Spinal cord (tissue), 10 donors: Measurements from ENCODE around the gene GALNT15. TPM values are rescaled to one million over a fixed set of nuclear protein-coding genes. Genes with fewer than 3 reads are reported as not detected.

Source experiments
- DNase-seq, 6 donors: peaks; one replicate each; pipeline versions ENCODE4 v3.0.0 to v3.0.0-alpha.2; 2013 to 2015; ENCODE audit warnings: low spot score in 6 of 6, low read depth in 4 of 6
- H3K27ac ChIP-seq: one replicate; pipeline ENCODE4 v1.5.1; 2013; ENCODE audit warnings: low read depth, low read length, control low read depth
- H3K27me3 ChIP-seq: one replicate; pipeline ENCODE4 v1.6.1; 2013; ENCODE audit warnings: low read length; ENCODE audit not compliant: control insufficient read depth, insufficient read depth
- H3K36me3 ChIP-seq: one replicate; pipeline ENCODE4 v1.6.1; 2013; ENCODE audit warnings: low read length; ENCODE audit not compliant: control insufficient read depth, insufficient read depth
- H3K4me1 ChIP-seq: one replicate; pipeline ENCODE4 v1.6.1; 2013; ENCODE audit warnings: low read length; ENCODE audit not compliant: control insufficient read depth, insufficient read depth
- H3K4me3 ChIP-seq: one replicate; pipeline ENCODE4 v1.5.1; 2013; ENCODE audit warnings: low read depth, low read length, control low read depth
- H3K9me3 ChIP-seq: one replicate; pipeline ENCODE4 v1.6.1; 2013; ENCODE audit warnings: low read length; ENCODE audit not compliant: control insufficient read depth, insufficient read depth
- whole genome bisulfite sequencing: methylation state at CpG from one replicate; pipeline ENCODE4 v1.1.5; 2013; ENCODE audit warnings: missing lambda C conversion rate; ENCODE audit not compliant: insufficient coverage; 5-methylcytosine and 5-hydroxymethylcytosine counted together
- polyA plus RNA-seq, 2 donors: library from polyadenylated mRNA; unstranded; fragments of 120-200 nt; gene quantifications; one replicate each; pipeline ENCODE4 v1.2.1, GENCODE V29; 2013; ENCODE audit not compliant: insufficient read length in 2 of 2
- total RNA-seq, 2 donors: library from RNA; depleted of rRNA in 1 of 2; stranded (reverse); fragments of 120-200 nt in 1 of 2; fragments of >200 nt in 1 of 2; gene quantifications; one replicate each; pipeline versions ENCODE4 v1.2.3 to v1.2.4, GENCODE V29; 2013 to 2014
- donor health status: healthy.

The GALNT15 gene
- total and polyA plus RNA-seq, 4 donors: 7.8 to 19.1 (median 10.1) TPM

- no peak overlapping the region for H3K4me3 ChIP-seq
- H3K27me3 ChIP-seq: no peaks in the 10 kb centered on the region
- H3K36me3 ChIP-seq: no peaks in the 10 kb centered on the region
- 95% methylated on average over 4 of the region's 6 CpGs for WGBS
- DNase-seq: no peak
- peaks cover 3% of the 10 kb centered on the region for H3K4me1 ChIP-seq
- H3K27ac ChIP-seq: no peak overlapping the region
- H3K9me3 ChIP-seq: no peaks in the 10 kb centered on the region
Observed at GRCh38 chr3:16137977-16138376, 36.5 kb upstream of the GALNT15 start.

- no peak overlapping the region for H3K27ac ChIP-seq
- H3K9me3 ChIP-seq: no peaks in the 10 kb centered on the region
- no peaks in the 10 kb centered on the region for H3K36me3 ChIP-seq
- peaks cover 3% of the 10 kb centered on the region for H3K4me1 ChIP-seq
- H3K27me3 ChIP-seq: no peaks in the 10 kb centered on the region
- 70% methylated on average over 3 of the region's 6 CpGs for WGBS
- DNase-seq: peak in 1 of 6 donors; percentile 58
- H3K4me3 ChIP-seq: no peak overlapping the region
Observed at GRCh38 chr3:16140116-16140893, 34.2 kb upstream of the GALNT15 start.

DNA sequence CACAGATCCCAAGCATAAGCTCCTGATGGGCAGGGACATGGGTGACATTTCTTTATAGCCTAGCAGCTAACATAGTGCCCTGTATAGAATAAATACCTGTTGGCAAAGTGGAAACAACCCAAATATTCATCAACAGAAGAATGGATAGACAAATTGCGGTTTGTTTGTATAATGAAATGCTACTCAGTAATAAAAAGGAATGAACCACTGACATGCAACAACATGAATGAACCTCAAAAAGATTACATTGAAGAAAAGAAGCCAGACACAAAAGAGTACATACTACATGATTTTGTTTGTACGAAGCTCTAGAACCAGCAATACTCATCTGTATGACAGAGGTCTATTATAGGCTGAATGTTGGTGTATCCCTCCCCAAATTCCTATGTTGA lies 33.6 kb upstream of the GALNT15 start:
- WGBS: no CpG with 5 or more reads among the region's 2 CpGs
- peaks cover 3% of the 10 kb centered on the region for H3K4me1 ChIP-seq
- no peak overlapping the region for H3K27ac ChIP-seq
- H3K27me3 ChIP-seq: no peaks in the 10 kb centered on the region
- H3K9me3 ChIP-seq: no peaks in the 10 kb centered on the region
- no peak for DNase-seq
- no peaks in the 10 kb centered on the region for H3K36me3 ChIP-seq
- H3K4me3 ChIP-seq: no peak overlapping the region

DNA sequence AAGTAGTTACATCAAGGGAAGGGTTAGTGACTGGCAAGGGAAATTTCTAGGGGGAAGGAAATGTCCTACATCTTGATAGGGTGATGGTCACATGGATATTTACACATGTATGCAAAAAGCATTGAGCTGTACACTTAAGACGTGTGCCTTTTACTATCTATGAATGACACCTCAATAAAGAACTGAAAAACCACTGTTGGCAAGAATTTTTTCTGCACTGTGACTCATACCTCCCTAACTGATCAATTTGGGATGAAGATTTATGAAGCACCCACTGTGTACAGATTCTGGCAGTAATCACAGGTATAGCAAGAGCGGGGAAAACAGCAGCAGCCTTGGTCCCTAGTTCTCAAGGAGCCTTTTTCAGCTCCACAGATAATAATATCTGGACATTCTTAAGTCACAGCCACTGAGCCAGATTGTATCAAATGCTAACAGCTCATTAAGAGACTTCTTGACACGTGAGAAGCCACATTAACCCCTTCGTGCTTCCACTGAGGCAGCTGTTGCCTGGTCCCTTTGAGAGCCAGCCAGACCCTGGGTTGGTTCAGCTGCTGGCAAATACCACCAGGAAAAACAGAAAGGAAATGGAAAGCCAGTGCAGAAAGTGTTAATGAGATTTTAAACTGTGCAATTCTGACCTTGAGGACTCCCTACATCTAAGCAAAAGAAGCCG lies 32.0 kb upstream of the GALNT15 start:
- no peak for DNase-seq
- 42% methylated on average over 2 of the region's 5 CpGs for WGBS
- Histone ChIP-seq H3K36me3 (no peaks in the 10 kb centered on the region), H3K9me3 (no peaks in the 10 kb centered on the region), H3K4me1 (peaks cover 3% of the 10 kb centered on the region), H3K4me3 (no peak overlapping the region), H3K27ac (no peak overlapping the region), H3K27me3 (no peaks in the 10 kb centered on the region)

DNA sequence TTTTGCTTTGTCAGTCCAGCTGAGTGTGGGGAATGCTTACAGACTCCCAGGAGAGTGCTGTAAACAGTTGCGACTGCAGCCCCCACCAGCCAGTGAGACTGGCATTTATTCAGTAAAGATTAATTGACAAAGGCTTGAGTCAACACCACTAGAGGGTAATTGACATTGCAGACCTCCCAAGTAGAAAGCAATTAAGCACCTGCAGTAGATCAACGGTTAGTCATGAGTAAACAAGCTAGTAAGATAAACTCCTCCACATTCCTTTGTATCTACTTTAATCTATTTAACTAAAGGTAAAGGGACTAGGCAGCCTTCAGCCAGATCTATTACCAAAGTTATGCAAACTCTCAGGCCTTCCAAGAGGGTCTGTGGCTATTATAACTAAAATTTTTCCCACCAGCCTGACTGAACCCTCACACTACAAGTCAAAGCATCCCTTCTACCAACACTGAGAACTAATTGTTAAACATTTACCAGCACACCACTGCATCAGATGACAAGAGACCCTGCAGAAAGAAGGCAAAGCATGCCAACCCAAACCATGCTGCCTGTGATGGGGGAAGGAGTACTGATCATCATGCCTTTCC lies 30.5 kb upstream of the GALNT15 start:
- no peak overlapping the region for H3K4me3 ChIP-seq
- no peaks in the 10 kb centered on the region for H3K36me3 ChIP-seq
- H3K4me1 ChIP-seq: peaks cover 12% of the 10 kb centered on the region
- no peaks in the 10 kb centered on the region for H3K9me3 ChIP-seq
- no peak for DNase-seq
- H3K27ac ChIP-seq: no peak overlapping the region
- no peaks in the 10 kb centered on the region for H3K27me3 ChIP-seq
- no CpG with 5 or more reads among the region's 2 CpGs for WGBS

DNA sequence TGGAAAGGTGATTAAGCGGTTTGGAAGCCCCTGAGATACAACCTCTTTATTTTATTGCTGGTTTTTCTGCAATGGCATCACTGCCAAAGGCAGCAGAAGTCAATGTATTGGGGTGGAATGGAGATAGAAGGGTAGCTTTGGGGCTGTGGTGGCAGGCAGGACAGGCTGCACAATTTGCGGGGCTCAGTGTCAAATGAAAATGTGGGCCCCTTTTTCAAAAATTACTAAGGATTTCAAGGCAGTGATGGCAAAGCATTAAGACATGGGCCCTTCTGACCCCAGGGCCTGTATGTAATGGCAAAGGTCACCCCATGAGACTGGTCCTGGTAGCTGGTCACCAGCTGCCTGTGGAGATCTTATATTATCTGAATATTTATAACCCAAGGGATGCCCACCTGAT lies 29.3 kb upstream of the GALNT15 start:
- H3K27me3 ChIP-seq: no peaks in the 10 kb centered on the region
- H3K36me3 ChIP-seq: no peaks in the 10 kb centered on the region
- 94% methylated on average over 2 of the region's 2 CpGs for WGBS
- no peak for DNase-seq
- no peaks in the 10 kb centered on the region for H3K9me3 ChIP-seq
- no peak overlapping the region for H3K4me3 ChIP-seq
- no peak overlapping the region for H3K27ac ChIP-seq
- peaks cover 11% of the 10 kb centered on the region for H3K4me1 ChIP-seq

- Histone ChIP-seq H3K4me3 (no peak overlapping the region), H3K27ac (no peak overlapping the region), H3K9me3 (no peaks in the 10 kb centered on the region), H3K4me1 (peaks cover 10% of the 10 kb centered on the region), H3K36me3 (no peaks in the 10 kb centered on the region), H3K27me3 (no peaks in the 10 kb centered on the region)
- DNase-seq: no peak
- 92% methylated on average over 2 of the region's 2 CpGs for WGBS
Observed at GRCh38 chr3:16146015-16146730, 28.3 kb upstream of the GALNT15 start.

GRCh38 chr3:16147220-16147994 lies 27.1 kb upstream of the GALNT15 start:
- Histone ChIP-seq H3K27me3 (no peaks in the 10 kb centered on the region), H3K4me1 (peaks cover 10% of the 10 kb centered on the region), H3K4me3 (no peak overlapping the region), H3K36me3 (no peaks in the 10 kb centered on the region), H3K27ac (peak overlapping the region; percentile 42), H3K9me3 (no peaks in the 10 kb centered on the region)
- 40% methylated on average over 1 of the region's 2 CpGs for WGBS
- DNase-seq: peak in 1 of 6 donors; percentile 59

GRCh38 chr3:16148213-16148612 lies 26.3 kb upstream of the GALNT15 start:
- no peaks in the 10 kb centered on the region for H3K9me3 ChIP-seq
- WGBS: 93% methylated on average over 4 of the region's 6 CpGs
- H3K27ac ChIP-seq: peak overlapping the region; percentile 42
- peaks cover 10% of the 10 kb centered on the region for H3K4me1 ChIP-seq
- DNase-seq: no peak
- H3K4me3 ChIP-seq: no peak overlapping the region
- H3K27me3 ChIP-seq: no peaks in the 10 kb centered on the region
- no peaks in the 10 kb centered on the region for H3K36me3 ChIP-seq
